GM23338 (cell line): ENCODE data around the gene ITPRID1. TPM values are rescaled to one million over a fixed set of nuclear protein-coding genes. Genes with fewer than 3 reads are reported as not detected.

Experiments used
- ATAC-seq: fragments of 200-7000 bp; cut with Tn5 transposase; 3 replicates; pipeline ENCODE4 v1.9.1; 2020
- DNase-seq: peaks from one replicate; pipeline ENCODE4 v3.0.0-alpha.2; 2015; ENCODE audit warnings: low spot score
- H2AFZ ChIP-seq: fragments of 200-600 bp; sonication (generic); 2 replicates; pipeline ENCODE4 v1.8.0; 2016; ENCODE audit warnings: antibody characterized with exemption, mild to moderate bottlenecking, moderate library complexity
- H3F3A ChIP-seq: fragments of 200-600 bp; sonication (generic); replicated peaks from 2 replicates; pipeline ENCODE4 v1.8.0; 2017; ENCODE audit warnings: antibody characterized with exemption, mixed run types, low read depth
- H3K27ac ChIP-seq: fragments of 200-600 bp; sonication (generic); 2 replicates; pipeline ENCODE4 v1.6.1; 2016; ENCODE audit warnings: low read depth
- H3K27me3 ChIP-seq: fragments of 200-600 bp; sonication (generic); 2 replicates; pipeline ENCODE4 v1.8.0; 2016; ENCODE audit warnings: mild to moderate bottlenecking, mixed run types, moderate library complexity; ENCODE audit not compliant: insufficient read depth
- H3K36me3 ChIP-seq: fragments of 200-600 bp; sonication (generic); 2 replicates; pipeline ENCODE4 v1.8.0; 2016; ENCODE audit warnings: mild to moderate bottlenecking; ENCODE audit not compliant: insufficient read depth
- H3K4me1 ChIP-seq: fragments of 200-600 bp; sonication (generic); 2 replicates; pipeline ENCODE4 v1.8.0; 2016; ENCODE audit warnings: mild to moderate bottlenecking, moderate library complexity; ENCODE audit not compliant: insufficient read depth
- H3K4me2 ChIP-seq: fragments of 200-600 bp; sonication (generic); 2 replicates; pipeline ENCODE4 v1.7.1; 2017; ENCODE audit warnings: mixed run types
- H3K4me3 ChIP-seq: fragments of 200-600 bp; sonication (generic); 2 replicates; pipeline ENCODE4 v1.6.1; 2016; ENCODE audit warnings: mixed run types
- H3K79me2 ChIP-seq: fragments of 200-600 bp; sonication (generic); replicated peaks from 2 replicates; pipeline ENCODE4 v1.8.0; 2017; ENCODE audit warnings: mild to moderate bottlenecking; ENCODE audit not compliant: insufficient read depth
- H3K9me2 ChIP-seq: fragments of 200-600 bp; sonication (generic); 2 replicates; pipeline ENCODE4 v1.8.0; 2017; ENCODE audit not compliant: insufficient read depth
- H4K20me1 ChIP-seq: fragments of 200-600 bp; sonication (generic); replicated peaks from 2 replicates; pipeline ENCODE4 v1.8.0; 2017; ENCODE audit warnings: mild to moderate bottlenecking; ENCODE audit not compliant: insufficient read depth
- H3K27ac Mint-ChIP-seq: 2 replicates; pipeline ENCODE4 v1.8.0; 2020; ENCODE audit warnings: inconsistent platforms, mild to moderate bottlenecking, moderate library complexity, mixed read lengths
- H3K27me3 Mint-ChIP-seq: 3 replicates; pipeline ENCODE4 v1.8.0; 2022; ENCODE audit warnings: low read depth, mild to moderate bottlenecking, moderate library complexity, mixed read lengths, inconsistent platforms; ENCODE audit not compliant: insufficient read depth, poor library complexity
- H3K36me3 Mint-ChIP-seq: 3 replicates; pipeline ENCODE4 v1.8.0; 2021; ENCODE audit warnings: low read depth, mild to moderate bottlenecking, inconsistent platforms, moderate library complexity, mixed read lengths
- H3K4me1 Mint-ChIP-seq: 3 replicates; pipeline ENCODE4 v1.8.0; 2020; ENCODE audit warnings: mild to moderate bottlenecking, inconsistent platforms, mixed read lengths
- H3K4me3 Mint-ChIP-seq: 3 replicates; pipeline ENCODE4 v1.8.0; 2021; ENCODE audit warnings: moderate library complexity, mild to moderate bottlenecking, inconsistent platforms, mixed read lengths
- H3K9me3 Mint-ChIP-seq: 3 replicates; pipeline ENCODE4 v1.8.0; 2020; ENCODE audit warnings: moderate library complexity, mild to moderate bottlenecking, inconsistent platforms, mixed read lengths
- EZH2 ChIP-seq: fragments of 200-600 bp; sonication (generic); IDR thresholded peaks from one replicate; pipeline ENCODE4 v1.8.0; 2017; ENCODE audit warnings: antibody characterized with exemption, mild to moderate bottlenecking, low read depth; ENCODE audit not compliant: unreplicated experiment
- NANOG ChIP-seq: IDR thresholded peaks from 2 replicates; pipeline ENCODE4 v1.6.1; 2016; ENCODE audit warnings: antibody characterized with exemption, borderline replicate concordance
- ZNF114 ChIP-seq: fragments of 250-450 bp; sonication (Bioruptor Pico); IDR thresholded peaks from 2 replicates; pipeline ENCODE4 v1.5.0; 2020; ENCODE audit warnings: mild to moderate bottlenecking, moderate library complexity
- polyA plus RNA-seq: library from polyadenylated mRNA; unstranded; fragments of >200 nt; fragmentation: Nextera tagmentation; extraction: Ambion mirVana; gene quantifications from 2 replicates; pipeline ENCODE4 v1.2.1, GENCODE V29; 2016
- total RNA-seq: library from RNA; depleted of rRNA; stranded (reverse); fragments of >200 nt; shearing (Covaris generic); gene quantifications from 2 replicates; pipeline ENCODE4 v1.2.3, GENCODE V29; 2014
- TF ChIP-seq, protein P1 (sequence below): IDR thresholded peaks from 2 replicates; pipeline ENCODE4 v1.6.1; 2016; ENCODE audit warnings: antibody characterized with exemption
- TF ChIP-seq, protein P2 (sequence below): fragments of 250-450 bp; sonication (Bioruptor Pico); IDR thresholded peaks from 2 replicates; pipeline ENCODE4 v1.5.0; 2020; ENCODE audit warnings: mild to moderate bottlenecking, moderate library complexity
- TF ChIP-seq, protein P3 (sequence below), 2 experiments: fragments of 200-600 bp in 1 of 2; sonication (generic) in 1 of 2; conservative IDR thresholded peaks; 2 replicates each; pipeline versions ENCODE4 v1.5.1 to v1.6.1; 2016 to 2017; ENCODE audit warnings: antibody characterized with exemption in 2 of 2, low read depth in 2 of 2, mild to moderate bottlenecking in 2 of 2, moderate library complexity in 1 of 2
- TF ChIP-seq, protein P4 (sequence below): IDR thresholded peaks from one replicate; pipeline ENCODE4 v1.6.1; 2018; ENCODE audit warnings: antibody characterized with exemption; ENCODE audit not compliant: unreplicated experiment

ITPRID1 gene
- total and polyA plus RNA-seq, 2 experiments from 2014 or later: 0.05 to 0.45 TPM

DNA sequence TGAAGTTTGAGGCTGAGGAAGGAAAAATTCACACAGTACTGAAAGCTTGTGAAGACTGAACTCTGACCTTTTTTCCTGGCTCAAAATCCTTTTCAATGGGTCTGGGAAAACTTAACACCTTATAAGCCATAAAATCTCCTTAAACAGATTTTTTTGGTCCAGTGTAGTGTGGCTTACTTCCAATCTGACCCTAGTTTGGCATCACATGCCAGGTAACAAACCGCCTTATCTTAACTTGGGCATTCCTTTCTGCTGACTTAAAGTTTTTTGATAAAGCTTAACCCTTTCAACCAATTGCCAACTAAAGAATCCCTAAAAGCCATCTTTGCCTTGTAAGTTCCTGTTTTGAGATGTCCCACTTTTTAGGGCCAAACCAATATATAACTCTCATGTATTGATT lies 13.2 kb upstream of the ITPRID1 start:
- H3K79me2 ChIP-seq: no peaks in the 10 kb centered on the region
- peaks cover 5% of the 10 kb centered on the region for H3K9me2 ChIP-seq
- no peak overlapping the region for H3K4me2 ChIP-seq
- H3K36me3 Mint-ChIP-seq: no peaks in the 10 kb centered on the region
- ATAC-seq (no peak), DNase-seq (no peak)
- H4K20me1 ChIP-seq: no peaks in the 10 kb centered on the region
- no peak overlapping the region for H3K4me3 ChIP-seq
- no peak overlapping the region for H3K27ac ChIP-seq
- no peaks in the 10 kb centered on the region for H3K36me3 ChIP-seq
- H3K27ac Mint-ChIP-seq: no peak overlapping the region
- no peaks in the 10 kb centered on the region for H3K27me3 ChIP-seq
- H3K4me3 Mint-ChIP-seq: no peak overlapping the region
- H2AFZ ChIP-seq: no peak overlapping the region
- H3K4me1 Mint-ChIP-seq: no peaks in the 10 kb centered on the region
- no peaks in the 10 kb centered on the region for H3F3A ChIP-seq
- no peak for TF ChIP-seq ZNF114 (CRISPR knock-in tag)
- TF ChIP-seq, protein P1, sequence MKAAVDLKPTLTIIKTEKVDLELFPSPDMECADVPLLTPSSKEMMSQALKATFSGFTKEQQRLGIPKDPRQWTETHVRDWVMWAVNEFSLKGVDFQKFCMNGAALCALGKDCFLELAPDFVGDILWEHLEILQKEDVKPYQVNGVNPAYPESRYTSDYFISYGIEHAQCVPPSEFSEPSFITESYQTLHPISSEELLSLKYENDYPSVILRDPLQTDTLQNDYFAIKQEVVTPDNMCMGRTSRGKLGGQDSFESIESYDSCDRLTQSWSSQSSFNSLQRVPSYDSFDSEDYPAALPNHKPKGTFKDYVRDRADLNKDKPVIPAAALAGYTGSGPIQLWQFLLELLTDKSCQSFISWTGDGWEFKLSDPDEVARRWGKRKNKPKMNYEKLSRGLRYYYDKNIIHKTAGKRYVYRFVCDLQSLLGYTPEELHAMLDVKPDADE: no peak
- TF ChIP-seq, protein P2, sequence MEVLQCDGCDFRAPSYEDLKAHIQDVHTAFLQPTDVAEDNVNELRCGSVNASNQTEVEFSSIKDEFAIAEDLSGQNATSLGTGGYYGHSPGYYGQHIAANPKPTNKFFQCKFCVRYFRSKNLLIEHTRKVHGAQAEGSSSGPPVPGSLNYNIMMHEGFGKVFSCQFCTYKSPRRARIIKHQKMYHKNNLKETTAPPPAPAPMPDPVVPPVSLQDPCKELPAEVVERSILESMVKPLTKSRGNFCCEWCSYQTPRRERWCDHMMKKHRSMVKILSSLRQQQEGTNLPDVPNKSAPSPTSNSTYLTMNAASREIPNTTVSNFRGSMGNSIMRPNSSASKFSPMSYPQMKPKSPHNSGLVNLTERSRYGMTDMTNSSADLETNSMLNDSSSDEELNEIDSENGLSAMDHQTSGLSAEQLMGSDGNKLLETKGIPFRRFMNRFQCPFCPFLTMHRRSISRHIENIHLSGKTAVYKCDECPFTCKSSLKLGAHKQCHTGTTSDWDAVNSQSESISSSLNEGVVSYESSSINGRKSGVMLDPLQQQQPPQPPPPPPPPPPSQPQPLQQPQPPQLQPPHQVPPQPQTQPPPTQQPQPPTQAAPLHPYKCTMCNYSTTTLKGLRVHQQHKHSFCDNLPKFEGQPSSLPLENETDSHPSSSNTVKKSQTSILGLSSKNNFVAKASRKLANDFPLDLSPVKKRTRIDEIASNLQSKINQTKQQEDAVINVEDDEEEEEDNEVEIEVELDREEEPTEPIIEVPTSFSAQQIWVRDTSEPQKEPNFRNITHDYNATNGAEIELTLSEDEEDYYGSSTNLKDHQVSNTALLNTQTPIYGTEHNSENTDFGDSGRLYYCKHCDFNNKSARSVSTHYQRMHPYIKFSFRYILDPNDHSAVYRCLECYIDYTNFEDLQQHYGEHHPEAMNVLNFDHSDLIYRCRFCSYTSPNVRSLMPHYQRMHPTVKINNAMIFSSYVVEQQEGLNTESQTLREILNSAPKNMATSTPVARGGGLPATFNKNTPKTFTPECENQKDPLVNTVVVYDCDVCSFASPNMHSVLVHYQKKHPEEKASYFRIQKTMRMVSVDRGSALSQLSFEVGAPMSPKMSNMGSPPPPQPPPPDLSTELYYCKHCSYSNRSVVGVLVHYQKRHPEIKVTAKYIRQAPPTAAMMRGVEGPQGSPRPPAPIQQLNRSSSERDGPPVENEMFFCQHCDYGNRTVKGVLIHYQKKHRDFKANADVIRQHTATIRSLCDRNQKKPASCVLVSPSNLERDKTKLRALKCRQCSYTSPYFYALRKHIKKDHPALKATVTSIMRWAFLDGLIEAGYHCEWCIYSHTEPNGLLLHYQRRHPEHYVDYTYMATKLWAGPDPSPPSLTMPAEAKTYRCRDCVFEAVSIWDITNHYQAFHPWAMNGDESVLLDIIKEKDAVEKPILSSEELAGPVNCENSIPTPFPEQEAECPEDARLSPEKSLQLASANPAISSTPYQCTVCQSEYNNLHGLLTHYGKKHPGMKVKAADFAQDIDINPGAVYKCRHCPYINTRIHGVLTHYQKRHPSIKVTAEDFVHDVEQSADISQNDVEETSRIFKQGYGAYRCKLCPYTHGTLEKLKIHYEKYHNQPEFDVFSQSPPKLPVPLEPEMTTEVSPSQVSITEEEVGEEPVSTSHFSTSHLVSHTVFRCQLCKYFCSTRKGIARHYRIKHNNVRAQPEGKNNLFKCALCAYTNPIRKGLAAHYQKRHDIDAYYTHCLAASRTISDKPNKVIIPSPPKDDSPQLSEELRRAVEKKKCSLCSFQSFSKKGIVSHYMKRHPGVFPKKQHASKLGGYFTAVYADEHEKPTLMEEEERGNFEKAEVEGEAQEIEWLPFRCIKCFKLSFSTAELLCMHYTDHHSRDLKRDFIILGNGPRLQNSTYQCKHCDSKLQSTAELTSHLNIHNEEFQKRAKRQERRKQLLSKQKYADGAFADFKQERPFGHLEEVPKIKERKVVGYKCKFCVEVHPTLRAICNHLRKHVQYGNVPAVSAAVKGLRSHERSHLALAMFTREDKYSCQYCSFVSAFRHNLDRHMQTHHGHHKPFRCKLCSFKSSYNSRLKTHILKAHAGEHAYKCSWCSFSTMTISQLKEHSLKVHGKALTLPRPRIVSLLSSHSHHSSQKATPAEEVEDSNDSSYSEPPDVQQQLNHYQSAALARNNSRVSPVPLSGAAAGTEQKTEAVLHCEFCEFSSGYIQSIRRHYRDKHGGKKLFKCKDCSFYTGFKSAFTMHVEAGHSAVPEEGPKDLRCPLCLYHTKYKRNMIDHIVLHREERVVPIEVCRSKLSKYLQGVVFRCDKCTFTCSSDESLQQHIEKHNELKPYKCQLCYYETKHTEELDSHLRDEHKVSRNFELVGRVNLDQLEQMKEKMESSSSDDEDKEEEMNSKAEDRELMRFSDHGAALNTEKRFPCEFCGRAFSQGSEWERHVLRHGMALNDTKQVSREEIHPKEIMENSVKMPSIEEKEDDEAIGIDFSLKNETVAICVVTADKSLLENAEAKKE (CRISPR knock-in tag): no peak
- H3K27me3 Mint-ChIP-seq: peaks cover 2% of the 10 kb centered on the region
- no peaks in the 10 kb centered on the region for H3K4me1 ChIP-seq
- peaks cover 5% of the 10 kb centered on the region; the same call in 2 of the 3 replicates for H3K9me3 Mint-ChIP-seq

DNA sequence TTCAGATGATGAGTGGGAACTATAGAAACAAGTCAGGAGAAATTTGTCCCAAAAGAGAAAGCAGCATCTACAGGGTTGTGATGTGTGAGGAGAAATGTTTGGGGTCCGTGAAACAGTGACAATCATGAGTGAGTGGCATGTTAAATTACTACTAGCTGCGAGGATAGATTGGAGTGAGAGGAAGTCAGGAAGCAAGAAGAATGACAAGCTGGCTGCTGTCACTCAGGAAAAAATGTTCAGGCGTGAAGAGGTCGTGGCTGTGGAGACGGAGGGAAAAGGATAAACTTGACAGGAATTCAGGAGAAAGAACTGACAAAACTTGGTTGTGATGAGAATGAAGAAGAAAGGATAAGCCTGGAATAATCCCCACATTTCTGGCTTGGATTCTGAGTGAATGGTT lies 5.1 kb upstream of the ITPRID1 start:
- Histone ChIP-seq H3K4me3 (no peak overlapping the region), H2AFZ (no peak overlapping the region), H3F3A (no peaks in the 10 kb centered on the region), H4K20me1 (no peaks in the 10 kb centered on the region), H3K4me1 (no peaks in the 10 kb centered on the region), H3K79me2 (no peaks in the 10 kb centered on the region), H3K27me3 (no peaks in the 10 kb centered on the region), H3K36me3 (peaks cover 3% of the 10 kb centered on the region; the same call in 1 of the 2 replicates), H3K9me2 (peaks cover 16% of the 10 kb centered on the region), H3K27ac (no peak overlapping the region), H3K4me2 (no peak overlapping the region)
- DNase-seq: no peak
- Mint-ChIP-seq H3K27me3 (peaks cover 1% of the 10 kb centered on the region), H3K4me1 (no peaks in the 10 kb centered on the region; the same call in 2 of the 3 replicates), H3K4me3 (no peak overlapping the region), H3K27ac (no peak overlapping the region), H3K36me3 (peaks cover 13% of the 10 kb centered on the region), H3K9me3 (peaks cover 23% of the 10 kb centered on the region)
- ATAC-seq: no peak
- TF ChIP-seq, protein P3, sequence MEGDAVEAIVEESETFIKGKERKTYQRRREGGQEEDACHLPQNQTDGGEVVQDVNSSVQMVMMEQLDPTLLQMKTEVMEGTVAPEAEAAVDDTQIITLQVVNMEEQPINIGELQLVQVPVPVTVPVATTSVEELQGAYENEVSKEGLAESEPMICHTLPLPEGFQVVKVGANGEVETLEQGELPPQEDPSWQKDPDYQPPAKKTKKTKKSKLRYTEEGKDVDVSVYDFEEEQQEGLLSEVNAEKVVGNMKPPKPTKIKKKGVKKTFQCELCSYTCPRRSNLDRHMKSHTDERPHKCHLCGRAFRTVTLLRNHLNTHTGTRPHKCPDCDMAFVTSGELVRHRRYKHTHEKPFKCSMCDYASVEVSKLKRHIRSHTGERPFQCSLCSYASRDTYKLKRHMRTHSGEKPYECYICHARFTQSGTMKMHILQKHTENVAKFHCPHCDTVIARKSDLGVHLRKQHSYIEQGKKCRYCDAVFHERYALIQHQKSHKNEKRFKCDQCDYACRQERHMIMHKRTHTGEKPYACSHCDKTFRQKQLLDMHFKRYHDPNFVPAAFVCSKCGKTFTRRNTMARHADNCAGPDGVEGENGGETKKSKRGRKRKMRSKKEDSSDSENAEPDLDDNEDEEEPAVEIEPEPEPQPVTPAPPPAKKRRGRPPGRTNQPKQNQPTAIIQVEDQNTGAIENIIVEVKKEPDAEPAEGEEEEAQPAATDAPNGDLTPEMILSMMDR (conservative IDR thresholded peaks at IDR 0.05; ENCODE audit: low read depth in 2 of 2): no peak
- no peak for TF ChIP-seq NANOG
- TF ChIP-seq, protein P4, sequence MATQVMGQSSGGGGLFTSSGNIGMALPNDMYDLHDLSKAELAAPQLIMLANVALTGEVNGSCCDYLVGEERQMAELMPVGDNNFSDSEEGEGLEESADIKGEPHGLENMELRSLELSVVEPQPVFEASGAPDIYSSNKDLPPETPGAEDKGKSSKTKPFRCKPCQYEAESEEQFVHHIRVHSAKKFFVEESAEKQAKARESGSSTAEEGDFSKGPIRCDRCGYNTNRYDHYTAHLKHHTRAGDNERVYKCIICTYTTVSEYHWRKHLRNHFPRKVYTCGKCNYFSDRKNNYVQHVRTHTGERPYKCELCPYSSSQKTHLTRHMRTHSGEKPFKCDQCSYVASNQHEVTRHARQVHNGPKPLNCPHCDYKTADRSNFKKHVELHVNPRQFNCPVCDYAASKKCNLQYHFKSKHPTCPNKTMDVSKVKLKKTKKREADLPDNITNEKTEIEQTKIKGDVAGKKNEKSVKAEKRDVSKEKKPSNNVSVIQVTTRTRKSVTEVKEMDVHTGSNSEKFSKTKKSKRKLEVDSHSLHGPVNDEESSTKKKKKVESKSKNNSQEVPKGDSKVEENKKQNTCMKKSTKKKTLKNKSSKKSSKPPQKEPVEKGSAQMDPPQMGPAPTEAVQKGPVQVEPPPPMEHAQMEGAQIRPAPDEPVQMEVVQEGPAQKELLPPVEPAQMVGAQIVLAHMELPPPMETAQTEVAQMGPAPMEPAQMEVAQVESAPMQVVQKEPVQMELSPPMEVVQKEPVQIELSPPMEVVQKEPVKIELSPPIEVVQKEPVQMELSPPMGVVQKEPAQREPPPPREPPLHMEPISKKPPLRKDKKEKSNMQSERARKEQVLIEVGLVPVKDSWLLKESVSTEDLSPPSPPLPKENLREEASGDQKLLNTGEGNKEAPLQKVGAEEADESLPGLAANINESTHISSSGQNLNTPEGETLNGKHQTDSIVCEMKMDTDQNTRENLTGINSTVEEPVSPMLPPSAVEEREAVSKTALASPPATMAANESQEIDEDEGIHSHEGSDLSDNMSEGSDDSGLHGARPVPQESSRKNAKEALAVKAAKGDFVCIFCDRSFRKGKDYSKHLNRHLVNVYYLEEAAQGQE: no peak
- TF ChIP-seq ZNF114 (CRISPR knock-in tag): no peak
- TF ChIP-seq, protein P1: no peak
- TF ChIP-seq EZH2: no peak
